ENCODE results near the gene HAND1.

HAND1 gene

GRCh38 chr5:154478224-154478565 is at the start of gene HAND1:
TSS of gene HAND1 (minus strand) at chr5:154478227. CDS start at chr5:154478008, 219 bp downstream.
- H3K9me3 ChIP-seq (ENCODE audit: control insufficient read depth, insufficient read depth, low read length): no peaks in the 10 kb centered on the region
- peaks cover 33% of the 10 kb centered on the region for H3K4me1 ChIP-seq (ENCODE audit: insufficient read depth, low read length)
- peak within 1 kb of the TSS; percentile 37; the same call in 1 of the 2 replicates for H3K9ac ChIP-seq (ENCODE audit: low read depth, low read length)
- no peaks in the 10 kb centered on the region for H3K36me3 ChIP-seq (ENCODE audit: insufficient read depth, low read length)

DNA sequence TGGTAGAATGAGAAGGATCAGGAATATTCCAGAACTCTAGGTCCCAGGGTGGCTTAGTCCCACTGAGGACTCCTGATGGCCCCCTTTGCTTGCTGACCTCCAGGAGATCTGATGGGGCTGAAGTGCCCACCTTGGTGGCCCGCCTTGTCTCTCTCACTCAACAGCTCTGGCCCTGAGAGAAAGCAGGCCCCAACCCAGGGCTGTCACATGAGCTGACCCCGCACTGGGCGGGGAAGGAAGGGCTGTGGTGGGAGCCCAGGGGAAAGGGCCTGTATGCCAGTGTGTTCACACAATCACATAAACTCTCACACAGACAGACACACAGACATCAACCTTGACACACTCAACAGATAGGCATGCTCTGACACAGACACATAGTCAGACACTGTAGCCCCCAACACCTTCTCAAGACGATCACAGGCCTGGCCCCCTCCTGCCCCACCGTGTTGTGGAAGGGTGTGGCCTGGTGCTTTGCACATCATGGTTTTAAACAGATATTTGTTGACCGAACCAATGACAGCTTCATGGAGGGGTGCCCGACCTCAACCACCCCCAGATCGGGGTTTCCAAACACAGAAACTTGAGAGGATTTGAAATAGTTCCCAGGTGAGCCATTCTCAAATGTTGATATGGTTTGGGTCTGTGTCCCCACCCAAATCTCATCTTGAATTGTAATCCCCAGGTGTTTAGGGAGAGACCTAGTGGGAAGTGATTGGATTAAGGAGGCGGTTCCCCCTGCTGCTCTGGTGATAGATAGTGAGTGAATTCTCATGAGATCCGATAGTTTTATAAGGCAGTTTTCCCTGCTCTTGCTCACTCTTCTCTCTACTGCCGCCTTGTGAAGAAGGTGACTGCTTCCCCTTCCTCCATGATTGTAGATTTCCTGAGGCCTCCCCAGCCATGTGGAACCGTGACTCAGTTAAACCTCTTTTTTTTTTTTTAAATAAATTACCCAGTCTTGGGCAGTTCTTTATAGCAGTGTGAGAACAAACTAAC is 48.5 kb upstream of the HAND1 start:
- Histone ChIP-seq H3K36me3 (ENCODE audit: insufficient read depth, low read length) (no peaks in the 10 kb centered on the region), H3K4me1 (ENCODE audit: insufficient read depth, low read length) (peaks cover 13% of the 10 kb centered on the region; the same call in 1 of the 2 replicates), H3K9ac (ENCODE audit: low read depth, low read length) (no peak overlapping the region), H3K9me3 (ENCODE audit: control insufficient read depth, insufficient read depth, low read length) (no peaks in the 10 kb centered on the region; the same call in 1 of the 2 replicates)

- Histone ChIP-seq H3K9me3 (ENCODE audit: control insufficient read depth, insufficient read depth, low read length) (no peaks in the 10 kb centered on the region), H3K9ac (ENCODE audit: low read depth, low read length) (no peak overlapping the region), H3K4me1 (ENCODE audit: insufficient read depth, low read length) (peaks cover 13% of the 10 kb centered on the region; the same call in 1 of the 2 replicates), H3K36me3 (ENCODE audit: insufficient read depth, low read length) (no peaks in the 10 kb centered on the region)
Measured at GRCh38 chr5:154524859-154525258, 46.8 kb upstream of the HAND1 start.

- peaks cover 13% of the 10 kb centered on the region; the same call in 1 of the 2 replicates for H3K4me1 ChIP-seq (ENCODE audit: insufficient read depth, low read length)
Measured at GRCh38 chr5:154524181-154524580, 46.2 kb upstream of the HAND1 start.

DNA sequence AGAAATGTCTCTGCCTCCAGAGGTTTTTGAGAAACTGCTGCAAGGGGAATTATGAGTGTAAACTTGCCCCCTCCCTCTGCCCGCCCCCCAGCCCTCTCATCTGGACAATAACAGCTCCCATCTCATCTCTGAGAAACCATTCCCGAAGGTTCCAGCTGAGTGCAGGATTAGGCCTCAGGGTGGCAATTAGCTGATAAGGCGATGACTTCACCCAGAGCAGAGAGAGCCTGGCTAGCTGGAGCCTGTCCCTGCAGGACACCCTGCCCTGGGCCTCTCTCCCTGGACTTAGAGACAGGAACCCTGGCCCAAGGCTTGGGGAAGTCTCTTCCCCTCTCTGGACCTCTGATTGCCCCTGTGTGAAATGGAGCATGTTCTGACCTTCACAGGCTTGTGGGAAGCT is 45.7 kb upstream of the HAND1 start:
- H3K9ac ChIP-seq (ENCODE audit: low read depth, low read length): no peak overlapping the region
- H3K4me1 ChIP-seq (ENCODE audit: insufficient read depth, low read length): peaks cover 13% of the 10 kb centered on the region; the same call in 1 of the 2 replicates
- H3K9me3 ChIP-seq (ENCODE audit: control insufficient read depth, insufficient read depth, low read length): no peaks in the 10 kb centered on the region
- H3K36me3 ChIP-seq (ENCODE audit: insufficient read depth, low read length): no peaks in the 10 kb centered on the region

More at GRCh38 chr5:154524181-154524580, 46.2 kb upstream of the HAND1 start:
- Histone ChIP-seq H3K9me3 (ENCODE audit: control insufficient read depth, insufficient read depth, low read length) (no peaks in the 10 kb centered on the region), H3K9ac (ENCODE audit: low read depth, low read length) (no peak overlapping the region), H3K36me3 (ENCODE audit: insufficient read depth, low read length) (no peaks in the 10 kb centered on the region)

GRCh38 chr5:154523104-154523503 is 45.1 kb upstream of the HAND1 start:
- Histone ChIP-seq H3K9me3 (ENCODE audit: control insufficient read depth, insufficient read depth, low read length) (no peaks in the 10 kb centered on the region), H3K36me3 (ENCODE audit: insufficient read depth, low read length) (no peaks in the 10 kb centered on the region), H3K4me1 (ENCODE audit: insufficient read depth, low read length) (peaks cover 13% of the 10 kb centered on the region; the same call in 1 of the 2 replicates), H3K9ac (ENCODE audit: low read depth, low read length) (no peak overlapping the region)

DNA sequence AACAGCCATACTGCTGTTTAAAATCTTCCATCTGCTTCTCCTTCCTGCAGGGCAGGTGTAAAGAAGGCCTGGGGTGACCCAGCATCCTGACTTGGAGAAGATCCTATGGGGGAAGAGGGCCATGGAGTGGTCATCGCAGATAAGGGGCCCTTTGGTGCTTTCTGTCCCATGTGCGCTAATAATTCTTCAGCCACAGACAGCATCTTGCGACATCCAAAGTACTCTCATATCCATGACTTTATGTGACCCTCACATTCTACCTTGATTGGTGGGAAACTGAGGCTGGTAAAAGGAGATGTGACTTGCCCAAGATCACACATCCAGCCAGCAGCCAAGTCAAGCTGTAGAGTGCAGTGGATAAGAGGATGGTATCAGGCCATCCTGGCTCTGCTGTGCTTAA is 44.3 kb upstream of the HAND1 start:
- Histone ChIP-seq H3K9ac (ENCODE audit: low read depth, low read length) (no peak overlapping the region), H3K9me3 (ENCODE audit: control insufficient read depth, insufficient read depth, low read length) (no peaks in the 10 kb centered on the region), H3K36me3 (ENCODE audit: insufficient read depth, low read length) (no peaks in the 10 kb centered on the region), H3K4me1 (ENCODE audit: insufficient read depth, low read length) (peaks cover 13% of the 10 kb centered on the region; the same call in 1 of the 2 replicates)

DNA sequence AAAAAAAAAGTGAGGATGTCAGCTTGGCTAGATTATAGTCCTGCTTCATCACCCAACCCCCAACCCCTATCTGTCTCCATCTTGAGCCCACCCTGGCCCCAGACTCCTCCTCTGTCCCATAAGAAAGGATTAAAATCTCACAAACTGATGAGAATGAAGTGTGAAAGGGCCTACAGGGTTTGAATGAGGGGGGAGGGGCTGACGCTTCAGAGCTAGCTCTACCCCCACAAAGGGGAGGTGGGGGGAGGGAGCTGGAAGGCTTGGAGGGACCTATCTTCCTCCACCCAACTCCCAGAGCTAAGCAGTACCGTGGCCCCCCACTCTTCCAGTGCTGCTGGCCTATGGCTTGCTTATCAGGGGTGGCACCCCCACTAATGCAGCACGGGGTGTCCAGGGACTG is 43.7 kb upstream of the HAND1 start:
- H3K36me3 ChIP-seq (ENCODE audit: insufficient read depth, low read length): no peaks in the 10 kb centered on the region
- H3K9me3 ChIP-seq (ENCODE audit: control insufficient read depth, insufficient read depth, low read length): no peaks in the 10 kb centered on the region
- H3K4me1 ChIP-seq (ENCODE audit: insufficient read depth, low read length): peaks cover 13% of the 10 kb centered on the region; the same call in 1 of the 2 replicates
- peak overlapping the region; percentile 57; the same call in 1 of the 2 replicates for H3K9ac ChIP-seq (ENCODE audit: low read depth, low read length)

- Histone ChIP-seq H3K9me3 (ENCODE audit: control insufficient read depth, insufficient read depth, low read length) (no peaks in the 10 kb centered on the region), H3K9ac (ENCODE audit: low read depth, low read length) (peak overlapping the region; percentile 57), H3K4me1 (ENCODE audit: insufficient read depth, low read length) (peaks cover 13% of the 10 kb centered on the region; the same call in 1 of the 2 replicates), H3K36me3 (ENCODE audit: insufficient read depth, low read length) (no peaks in the 10 kb centered on the region)
Measured at GRCh38 chr5:154520861-154521453, 42.9 kb upstream of the HAND1 start.

- Histone ChIP-seq H3K4me1 (ENCODE audit: insufficient read depth, low read length) (peaks cover 7% of the 10 kb centered on the region; the same call in 1 of the 2 replicates), H3K9ac (ENCODE audit: low read depth, low read length) (no peak overlapping the region), H3K36me3 (ENCODE audit: insufficient read depth, low read length) (no peaks in the 10 kb centered on the region), H3K9me3 (ENCODE audit: control insufficient read depth, insufficient read depth, low read length) (no peaks in the 10 kb centered on the region)
Measured at GRCh38 chr5:154519359-154519758, 41.3 kb upstream of the HAND1 start.

DNA sequence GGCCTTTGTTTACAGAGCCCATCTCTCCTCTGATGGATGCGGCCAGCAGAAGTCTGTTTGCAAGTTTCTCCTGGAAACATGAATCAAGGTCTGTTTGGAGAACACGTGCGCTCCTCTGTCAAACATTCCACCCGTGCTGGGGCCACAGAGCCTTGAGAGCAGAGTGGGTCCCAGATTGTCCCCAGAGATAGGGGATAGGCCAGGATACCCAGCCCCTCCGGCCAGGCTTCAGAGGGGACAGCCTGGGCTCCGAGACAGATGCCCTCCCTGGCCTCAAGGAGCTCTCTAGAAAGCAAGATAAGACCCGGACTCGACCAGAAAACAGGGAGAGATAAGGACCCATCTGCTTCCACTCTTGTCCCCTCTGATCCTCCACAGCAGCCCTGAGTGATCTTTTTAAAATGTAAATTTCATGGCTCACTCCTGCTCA is 40.4 kb upstream of the HAND1 start:
- Histone ChIP-seq H3K9me3 (ENCODE audit: control insufficient read depth, insufficient read depth, low read length) (no peaks in the 10 kb centered on the region), H3K4me1 (ENCODE audit: insufficient read depth, low read length) (peaks cover 7% of the 10 kb centered on the region; the same call in 1 of the 2 replicates), H3K36me3 (ENCODE audit: insufficient read depth, low read length) (no peaks in the 10 kb centered on the region), H3K9ac (ENCODE audit: low read depth, low read length) (no peak overlapping the region)

- no peaks in the 10 kb centered on the region for H3K36me3 ChIP-seq (ENCODE audit: insufficient read depth, low read length)
- no peaks in the 10 kb centered on the region for H3K9me3 ChIP-seq (ENCODE audit: control insufficient read depth, insufficient read depth, low read length)
- H3K9ac ChIP-seq (ENCODE audit: low read depth, low read length): no peak overlapping the region
- H3K4me1 ChIP-seq (ENCODE audit: insufficient read depth, low read length): peaks cover 7% of the 10 kb centered on the region; the same call in 1 of the 2 replicates
Measured at GRCh38 chr5:154517810-154518437, 39.9 kb upstream of the HAND1 start.

DNA sequence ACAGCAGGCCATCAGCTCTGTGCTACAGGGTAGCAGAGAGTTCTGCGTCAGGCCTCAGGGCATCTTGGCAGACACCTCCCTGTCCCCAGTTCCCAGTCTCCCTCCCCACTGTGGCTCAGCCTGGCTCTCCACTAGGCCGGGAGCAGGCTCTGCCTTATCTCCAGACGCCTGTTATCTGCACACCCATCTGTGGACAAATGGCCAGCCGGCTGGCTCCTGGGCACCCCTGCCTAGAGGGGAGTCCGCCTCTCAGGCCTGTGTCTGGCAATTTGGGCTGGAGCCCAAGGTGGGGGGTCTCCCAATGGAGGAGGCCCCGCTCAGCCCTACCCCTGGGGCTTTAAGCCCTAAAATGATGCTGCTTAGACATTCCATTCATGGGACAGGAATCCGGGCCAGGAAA is 39.2 kb upstream of the HAND1 start:
- H3K9me3 ChIP-seq (ENCODE audit: control insufficient read depth, insufficient read depth, low read length): no peaks in the 10 kb centered on the region
- no peak overlapping the region for H3K9ac ChIP-seq (ENCODE audit: low read depth, low read length)
- H3K4me1 ChIP-seq (ENCODE audit: insufficient read depth, low read length): peaks cover 6% of the 10 kb centered on the region; the same call in 1 of the 2 replicates
- H3K36me3 ChIP-seq (ENCODE audit: insufficient read depth, low read length): no peaks in the 10 kb centered on the region

- no peaks in the 10 kb centered on the region for H3K36me3 ChIP-seq (ENCODE audit: insufficient read depth, low read length)
- no peaks in the 10 kb centered on the region for H3K9me3 ChIP-seq (ENCODE audit: control insufficient read depth, insufficient read depth, low read length)
- no peak overlapping the region for H3K9ac ChIP-seq (ENCODE audit: low read depth, low read length)
- no peaks in the 10 kb centered on the region for H3K4me1 ChIP-seq (ENCODE audit: insufficient read depth, low read length)
Measured at GRCh38 chr5:154516475-154516874, 38.4 kb upstream of the HAND1 start.
